Karpas-422 (cell line): Measurements from ENCODE around the gene ADAMTS7. TPM values are rescaled to one million over a fixed set of nuclear protein-coding genes. Genes with fewer than 3 reads are reported as not detected.
"Not testable (repeated sequence)": the region's sequence is repeated elsewhere in the genome, so short reads cannot be mapped to it uniquely, and the experiment has no call there.

Experiments used
- DNase-seq: peaks from one replicate; pipeline ENCODE4 v3.0.0-alpha.2; 2015
- H2AFZ ChIP-seq: fragments of 200-600 bp; sonication (generic); 2 replicates; pipeline ENCODE4 v1.6.1; 2014; ENCODE audit warnings: antibody characterized with exemption, low read length, mixed read lengths
- H3K27ac ChIP-seq: fragments of 200-600 bp; sonication (generic); 2 replicates; pipeline ENCODE4 v1.5.1; 2014; ENCODE audit warnings: mild to moderate bottlenecking, low read length, moderate library complexity
- H3K27me3 ChIP-seq: fragments of 200-600 bp; sonication (generic); 2 replicates; pipeline ENCODE4 v1.6.1; 2014; ENCODE audit warnings: low read length, mixed read lengths
- H3K36me3 ChIP-seq: fragments of 200-600 bp; sonication (generic); 2 replicates; pipeline ENCODE4 v1.6.1; 2014; ENCODE audit warnings: low read length, mixed read lengths; ENCODE audit not compliant: insufficient read depth
- H3K4me1 ChIP-seq: fragments of 200-600 bp; sonication (generic); 2 replicates; pipeline ENCODE4 v1.6.1; 2014; ENCODE audit warnings: mild to moderate bottlenecking, low read length, mixed read lengths
- H3K4me2 ChIP-seq: fragments of 200-600 bp; sonication (generic); 2 replicates; pipeline ENCODE4 v1.6.1; 2014; ENCODE audit warnings: low read length, low read depth, mild to moderate bottlenecking; ENCODE audit not compliant: poor library complexity, severe bottlenecking
- H3K4me3 ChIP-seq: fragments of 200-600 bp; sonication (generic); 2 replicates; pipeline ENCODE4 v1.5.1; 2014; ENCODE audit warnings: mild to moderate bottlenecking, antibody characterized with exemption, low read length, mixed read lengths
- H3K79me2 ChIP-seq: fragments of 200-600 bp; sonication (generic); 2 replicates; pipeline ENCODE4 v1.6.1; 2014; ENCODE audit warnings: mild to moderate bottlenecking, low read length, mixed read lengths
- H3K9ac ChIP-seq: fragments of 200-600 bp; sonication (generic); 2 replicates; pipeline ENCODE4 v1.6.0; 2014; ENCODE audit warnings: low read length
- H3K9me2 ChIP-seq: fragments of 200-600 bp; sonication (generic), shearing (Covaris generic); replicated peaks from 2 replicates; pipeline ENCODE4 v1.6.0; 2014; ENCODE audit warnings: mild to moderate bottlenecking, low read length, moderate library complexity; ENCODE audit not compliant: insufficient read depth
- H3K9me3 ChIP-seq: fragments of 300-700, 200-600 bp; sonication (generic); 2 replicates; pipeline ENCODE4 v1.6.1; 2014; ENCODE audit warnings: low read length, mixed read lengths
- H4K20me1 ChIP-seq: fragments of 200-600 bp; sonication (generic); 2 replicates; pipeline ENCODE4 v1.6.1; 2014; ENCODE audit warnings: mild to moderate bottlenecking, antibody characterized with exemption, low read length, low read depth; ENCODE audit not compliant: insufficient read depth
- total RNA-seq: library from RNA; depleted of rRNA; stranded (reverse); fragments of >200 nt; shearing (Covaris generic); gene quantifications from 2 replicates; pipeline ENCODE4 v1.2.3, GENCODE V29; 2014; ENCODE audit warnings: low replicate concordance

Gene ADAMTS7
- total RNA-seq, 1 experiment from 2014 or later = 0.75 TPM

GRCh38 chr15:78798355-78798754, 12.9 kb downstream of the ADAMTS7 start:
- not testable (repeated sequence) for DNase-seq, H3K9me2 ChIP-seq, H3K36me3 ChIP-seq, H2AFZ ChIP-seq, H3K4me2 ChIP-seq, H3K79me2 ChIP-seq, H4K20me1 ChIP-seq, H3K9me3 ChIP-seq, H3K4me3 ChIP-seq, H3K27ac ChIP-seq, H3K4me1 ChIP-seq, H3K9ac ChIP-seq, H3K27me3 ChIP-seq

DNA sequence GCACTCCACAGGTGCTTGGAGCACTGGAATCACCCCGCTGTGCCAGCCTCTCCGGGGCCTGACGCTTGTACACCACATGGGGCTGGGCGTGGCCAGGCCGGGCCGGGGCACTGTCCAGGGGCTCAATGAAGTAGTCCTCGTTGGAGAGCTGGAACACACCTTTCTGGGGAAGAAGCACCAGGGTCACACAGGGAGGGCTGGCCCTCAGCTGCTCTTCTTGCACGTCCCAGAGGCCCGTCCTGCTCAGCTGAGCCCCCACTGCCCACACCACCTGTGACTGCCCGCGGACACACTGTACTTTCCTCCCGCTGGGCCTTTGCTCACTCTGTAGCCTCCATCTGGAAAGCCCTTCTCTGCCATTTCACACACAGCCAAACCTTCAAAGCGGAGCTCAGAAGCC, 13.3 kb downstream of the ADAMTS7 start:
- H3K4me2 ChIP-seq = no peak overlapping the region
- no peak overlapping the region for H3K9ac ChIP-seq
- no peak overlapping the region for H2AFZ ChIP-seq
- no peak overlapping the region for H3K4me3 ChIP-seq
- no peaks in the 10 kb centered on the region for H3K27me3 ChIP-seq
- no peak for DNase-seq
- H3K9me2 ChIP-seq = no peaks in the 10 kb centered on the region
- no peaks in the 10 kb centered on the region for H3K79me2 ChIP-seq
- no peaks in the 10 kb centered on the region for H3K9me3 ChIP-seq
- H3K4me1 ChIP-seq = no peaks in the 10 kb centered on the region
- no peaks in the 10 kb centered on the region for H3K36me3 ChIP-seq
- no peak overlapping the region for H3K27ac ChIP-seq
- H4K20me1 ChIP-seq = no peaks in the 10 kb centered on the region

DNA sequence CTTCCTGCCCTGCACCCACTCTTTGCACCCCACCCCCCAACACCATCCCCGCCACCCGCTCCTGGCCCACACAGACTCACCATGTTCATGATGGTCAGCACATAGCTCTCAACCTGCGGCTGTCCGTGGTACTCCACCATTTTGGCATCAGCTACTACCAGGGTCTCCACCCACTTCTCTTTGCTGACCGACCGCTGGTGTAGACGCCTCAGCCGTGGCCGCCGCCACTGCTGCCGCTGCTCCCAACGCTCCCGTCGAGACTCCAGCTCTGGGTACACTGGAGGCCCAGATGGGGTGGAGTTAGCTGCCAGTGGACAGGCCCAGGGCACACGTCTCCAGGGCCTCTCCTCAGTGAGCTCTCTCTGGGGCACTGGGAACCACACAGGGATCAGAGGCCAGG, 14.8 kb downstream of the ADAMTS7 start:
- Histone ChIP-seq H3K9me3 (no peaks in the 10 kb centered on the region), H3K27ac (no peak overlapping the region), H3K4me1 (no peaks in the 10 kb centered on the region), H3K4me3 (no peak overlapping the region), H3K4me2 (no peak overlapping the region), H2AFZ (no peak overlapping the region), H3K36me3 (no peaks in the 10 kb centered on the region), H4K20me1 (no peaks in the 10 kb centered on the region), H3K9me2 (no peaks in the 10 kb centered on the region), H3K27me3 (no peaks in the 10 kb centered on the region), H3K9ac (no peak overlapping the region), H3K79me2 (no peaks in the 10 kb centered on the region)
- DNase-seq = no peak

- Histone ChIP-seq H3K79me2 (no peaks in the 10 kb centered on the region), H3K9ac (no peak overlapping the region), H3K4me2 (no peak overlapping the region), H3K9me2 (no peaks in the 10 kb centered on the region), H3K9me3 (no peaks in the 10 kb centered on the region), H4K20me1 (no peaks in the 10 kb centered on the region), H3K4me3 (no peak overlapping the region), H3K27ac (no peak overlapping the region), H2AFZ (no peak overlapping the region), H3K4me1 (no peaks in the 10 kb centered on the region), H3K27me3 (no peaks in the 10 kb centered on the region), H3K36me3 (no peaks in the 10 kb centered on the region)
- DNase-seq = no peak
These were observed 16.2 kb downstream of the ADAMTS7 start for GRCh38 chr15:78795043-78795442.

DNA sequence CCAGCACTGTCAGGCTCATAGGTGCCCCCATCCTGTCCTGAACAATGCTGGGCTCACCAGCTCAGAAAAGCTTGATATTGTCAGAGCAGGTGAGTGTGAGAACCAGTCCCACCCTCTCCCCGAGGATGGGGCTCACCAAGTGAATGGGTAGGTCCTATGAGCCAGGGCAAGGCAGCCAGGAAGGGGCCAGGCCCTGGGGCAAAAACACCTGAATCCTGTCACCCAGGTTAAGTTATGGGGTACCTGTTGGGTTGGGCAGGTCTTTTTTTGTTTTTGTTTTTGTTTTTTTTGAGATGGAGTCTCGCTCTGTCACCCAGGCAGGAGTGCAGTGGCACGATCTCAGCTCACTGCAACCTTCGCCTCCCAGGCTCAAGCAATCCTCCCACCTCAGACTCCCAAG, 16.8 kb downstream of the ADAMTS7 start:
- not testable (repeated sequence) for DNase-seq, H3K27ac ChIP-seq, H2AFZ ChIP-seq, H3K9me2 ChIP-seq, H3K4me1 ChIP-seq, H3K9ac ChIP-seq, H3K4me2 ChIP-seq, H3K9me3 ChIP-seq, H3K27me3 ChIP-seq, H3K36me3 ChIP-seq, H4K20me1 ChIP-seq, H3K4me3 ChIP-seq, H3K79me2 ChIP-seq

- Histone ChIP-seq H3K79me2 (no peaks in the 10 kb centered on the region), H3K4me3 (no peak overlapping the region), H3K27me3 (no peaks in the 10 kb centered on the region), H2AFZ (no peak overlapping the region), H3K36me3 (no peaks in the 10 kb centered on the region), H3K9me2 (no peaks in the 10 kb centered on the region), H3K4me2 (no peak overlapping the region), H3K27ac (no peak overlapping the region), H4K20me1 (no peaks in the 10 kb centered on the region), H3K9ac (no peak overlapping the region), H3K4me1 (no peaks in the 10 kb centered on the region), H3K9me3 (no peaks in the 10 kb centered on the region)
- DNase-seq = no peak
These were observed 19.9 kb downstream of the ADAMTS7 start for GRCh38 chr15:78791357-78791756.

- no peaks in the 10 kb centered on the region for H3K4me1 ChIP-seq
- H2AFZ ChIP-seq = no peak overlapping the region
- H3K9ac ChIP-seq = no peak overlapping the region
- no peak overlapping the region for H3K4me2 ChIP-seq
- H3K9me2 ChIP-seq = no peaks in the 10 kb centered on the region
- DNase-seq = no peak
- no peaks in the 10 kb centered on the region for H3K79me2 ChIP-seq
- no peak overlapping the region for H3K4me3 ChIP-seq
- H3K27me3 ChIP-seq = no peaks in the 10 kb centered on the region
- no peaks in the 10 kb centered on the region for H3K36me3 ChIP-seq
- no peaks in the 10 kb centered on the region for H4K20me1 ChIP-seq
- H3K9me3 ChIP-seq = no peaks in the 10 kb centered on the region
- no peak overlapping the region for H3K27ac ChIP-seq
These were observed 21.2 kb downstream of the ADAMTS7 start for GRCh38 chr15:78790027-78790426.

DNA sequence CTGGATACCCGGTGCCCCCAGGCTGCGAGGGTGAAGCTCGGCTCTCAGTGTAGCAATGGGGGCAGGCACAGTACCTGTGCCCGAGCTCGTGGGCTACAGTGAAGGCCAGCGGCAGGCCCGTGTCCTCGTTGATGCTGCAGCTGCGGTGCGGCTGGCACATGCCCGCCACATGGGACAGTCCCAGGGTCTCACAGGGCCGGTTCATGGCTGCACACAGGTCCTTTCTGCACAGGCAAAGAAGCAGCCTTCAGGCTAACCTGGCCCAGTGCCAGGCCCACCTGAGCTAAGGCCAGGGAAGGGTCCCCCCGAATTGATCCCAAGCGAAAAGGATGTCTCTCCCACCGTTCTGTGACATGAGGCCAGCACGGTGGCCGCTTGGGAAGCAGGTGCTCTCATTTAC, 21.6 kb downstream of the ADAMTS7 start:
- DNase-seq = no peak
- no peaks in the 10 kb centered on the region for H3K4me1 ChIP-seq
- H3K4me2 ChIP-seq = no peak overlapping the region
- no peak overlapping the region for H3K9ac ChIP-seq
- no peak overlapping the region for H3K27ac ChIP-seq
- no peaks in the 10 kb centered on the region for H3K27me3 ChIP-seq
- H3K9me3 ChIP-seq = no peaks in the 10 kb centered on the region
- no peaks in the 10 kb centered on the region for H3K9me2 ChIP-seq
- H3K79me2 ChIP-seq = no peaks in the 10 kb centered on the region
- no peaks in the 10 kb centered on the region for H4K20me1 ChIP-seq
- no peaks in the 10 kb centered on the region for H3K36me3 ChIP-seq
- H2AFZ ChIP-seq = no peak overlapping the region
- H3K4me3 ChIP-seq = no peak overlapping the region

DNA sequence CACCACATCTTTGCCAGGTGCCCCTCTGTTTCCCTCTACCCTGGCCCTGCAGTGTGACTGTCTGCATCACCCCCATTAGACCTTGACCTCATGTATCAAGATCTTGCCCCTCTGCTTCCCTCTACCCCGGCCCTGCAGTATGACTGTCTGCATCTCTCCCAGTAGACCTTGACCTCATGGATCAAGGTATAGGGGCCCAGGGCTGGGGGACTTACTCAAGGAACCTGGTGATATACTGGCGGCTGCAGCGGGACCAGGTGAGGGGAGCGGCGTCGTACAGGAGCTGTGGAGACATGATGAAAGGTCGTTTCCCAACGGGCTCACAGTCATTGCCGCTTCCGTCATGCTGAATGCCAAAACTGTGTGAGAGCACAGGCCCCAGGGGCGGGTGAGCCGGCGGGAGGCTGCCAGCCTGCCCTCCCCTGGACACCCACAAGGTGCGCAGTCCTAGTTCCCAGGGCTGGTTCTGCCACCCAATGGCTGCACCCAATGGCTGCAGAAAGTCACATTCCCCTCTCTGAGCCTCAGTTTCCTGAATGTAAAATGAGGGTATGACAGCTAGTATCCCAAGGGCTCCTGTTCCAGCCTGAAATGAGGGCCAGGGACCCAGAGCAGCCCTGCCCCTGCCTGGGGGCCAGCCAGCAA, 23.1 kb downstream of the ADAMTS7 start:
- Histone ChIP-seq H3K9me2 (no peaks in the 10 kb centered on the region), H3K27me3 (no peaks in the 10 kb centered on the region), H3K4me3 (no peak overlapping the region), H3K79me2 (no peaks in the 10 kb centered on the region), H3K9ac (no peak overlapping the region), H3K4me1 (no peaks in the 10 kb centered on the region), H3K36me3 (no peaks in the 10 kb centered on the region), H3K27ac (no peak overlapping the region), H3K9me3 (no peaks in the 10 kb centered on the region), H2AFZ (no peak overlapping the region), H3K4me2 (no peak overlapping the region), H4K20me1 (no peaks in the 10 kb centered on the region)
- no peak for DNase-seq
